HG02884 (cell line): ENCODE results near the gene NELL1.

ENCODE experiments used
- ATAC-seq: cut with Tn5 transposase; IDR thresholded peaks from one replicate; pipeline ENCODE4 v1.9.1; 2021; ENCODE audit warnings: mild to moderate bottlenecking, moderate library complexity; ENCODE audit not compliant: unreplicated experiment

Gene NELL1

DNA sequence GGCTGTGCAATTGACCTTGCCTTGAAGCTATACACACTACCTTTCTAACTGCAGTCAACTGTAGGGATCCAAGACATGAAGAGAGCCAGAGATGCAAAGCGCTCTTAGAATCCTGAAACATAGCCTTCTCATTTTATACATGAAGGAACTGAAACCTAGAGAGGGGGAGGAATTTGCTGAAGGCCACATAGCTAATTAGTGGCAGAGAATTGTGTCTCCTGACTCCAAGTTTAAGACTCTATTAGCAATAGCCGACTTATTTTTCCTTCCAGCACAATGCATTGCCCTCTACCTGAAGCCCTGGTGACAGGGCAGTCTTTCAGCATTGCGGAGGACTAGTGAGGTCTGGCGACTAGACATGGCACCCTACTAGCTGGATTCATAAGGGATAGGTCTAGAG, 796.5 kb downstream of the NELL1 start:
- no peak for ATAC-seq

DNA sequence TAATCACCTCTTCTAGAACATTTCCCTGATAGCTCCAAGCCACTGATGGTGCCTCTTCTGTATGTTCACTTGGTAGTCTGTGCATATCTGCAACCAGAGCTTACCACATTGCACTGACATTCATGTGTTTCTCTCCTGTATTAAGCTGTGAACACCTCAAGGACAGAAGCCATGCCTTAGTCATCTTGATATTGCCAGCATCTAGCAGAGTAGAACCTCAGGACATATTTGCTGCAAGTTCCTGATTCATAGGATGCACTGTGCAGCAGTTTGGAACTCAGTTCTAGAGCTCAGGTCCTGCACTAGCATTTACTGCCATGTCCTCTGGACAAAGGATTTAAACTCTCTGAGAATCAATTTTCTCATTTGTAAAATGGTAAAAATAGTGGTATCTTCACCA, 801.1 kb downstream of the NELL1 start:
- no peak for ATAC-seq

- ATAC-seq, result no peak
Observed at GRCh38 chr11:21472261-21472660, 802.9 kb downstream of the NELL1 start.

DNA sequence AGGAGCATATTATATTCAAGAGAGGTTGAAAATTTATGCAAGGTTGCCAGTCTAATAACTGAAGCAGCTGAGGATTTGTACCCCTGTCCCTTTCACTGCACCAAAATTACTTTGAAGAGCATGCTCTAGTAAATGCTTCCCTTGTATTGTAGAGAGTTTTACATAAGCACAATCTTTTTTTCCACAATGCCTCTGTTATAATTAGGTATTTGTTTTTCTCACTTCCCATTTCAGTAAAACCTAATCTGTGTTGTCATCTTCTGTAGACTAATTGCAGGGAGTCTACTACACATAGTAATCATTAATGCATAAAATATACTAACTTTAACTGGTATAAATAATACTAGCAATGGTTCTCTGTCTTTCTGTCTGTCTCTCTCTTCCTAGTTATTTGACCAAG, 805.1 kb downstream of the NELL1 start:
- ATAC-seq, result no peak

- no peak for ATAC-seq
Observed at GRCh38 chr11:21475276-21475675, 805.9 kb downstream of the NELL1 start.

GRCh38 chr11:21476588-21476987, 807.2 kb downstream of the NELL1 start:
- ATAC-seq, result no peak

DNA sequence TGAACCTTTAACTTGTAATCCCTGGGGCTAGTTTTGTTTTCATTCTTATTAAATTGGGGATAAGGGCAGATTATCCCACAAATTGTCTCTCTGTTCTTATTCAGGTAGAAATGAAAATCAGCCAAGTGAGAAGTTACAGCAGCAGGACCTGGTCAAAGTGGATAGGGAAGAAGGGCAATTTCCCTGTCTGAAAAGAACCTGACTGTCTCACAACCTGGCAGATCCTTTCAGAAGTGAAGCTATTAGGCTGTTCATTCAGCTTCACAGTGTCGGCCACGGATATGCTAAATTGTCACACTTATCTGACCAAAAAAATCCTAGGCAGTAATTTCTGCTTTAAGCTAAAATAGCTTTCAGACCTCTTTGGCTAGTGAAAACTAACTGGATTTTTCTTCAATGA, 810.9 kb downstream of the NELL1 start:
- no peak for ATAC-seq

DNA sequence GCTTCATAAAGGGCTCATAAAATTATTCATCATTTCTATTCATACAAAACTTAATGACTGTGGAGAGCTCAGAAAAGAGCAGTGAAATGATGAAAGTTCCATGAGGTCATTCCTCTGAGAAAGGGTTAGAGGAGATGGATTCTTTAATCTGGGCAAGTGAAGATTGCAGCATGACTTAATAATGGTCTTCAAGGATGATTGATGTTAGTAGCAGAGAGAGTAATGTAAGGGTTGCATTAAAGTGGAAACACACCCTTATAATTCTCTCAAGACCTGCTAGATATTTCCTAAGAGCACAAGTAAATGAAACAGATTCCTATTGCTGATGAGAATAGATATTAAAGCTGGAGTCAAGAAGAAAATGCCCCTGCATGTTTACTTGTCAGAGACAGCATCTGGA, 811.9 kb downstream of the NELL1 start:
- ATAC-seq, result no peak

- ATAC-seq, result no peak
Observed at GRCh38 chr11:21484039-21484438, 814.7 kb downstream of the NELL1 start.

DNA sequence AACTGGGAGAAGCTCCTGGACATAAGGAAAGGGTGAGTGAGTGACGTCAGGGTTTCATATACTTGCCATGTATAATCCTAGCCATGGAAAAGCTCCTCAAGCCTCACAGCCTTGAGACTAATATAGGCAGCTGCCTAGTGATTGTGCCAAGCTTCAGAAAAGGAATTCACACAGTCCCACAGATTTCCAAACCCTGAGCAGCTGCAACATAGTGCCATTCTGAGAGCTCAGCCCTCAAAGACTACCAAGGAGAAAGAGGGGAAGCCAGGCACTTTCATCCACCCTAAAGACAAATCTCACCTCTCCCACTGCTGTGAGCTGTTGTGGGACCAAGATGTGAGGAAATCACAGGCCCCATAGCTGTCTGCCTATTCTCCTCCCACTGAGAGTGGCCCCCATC, 815.6 kb downstream of the NELL1 start:
- no peak for ATAC-seq

- no peak for ATAC-seq
Observed at GRCh38 chr11:21485426-21485825, 816.0 kb downstream of the NELL1 start.

DNA sequence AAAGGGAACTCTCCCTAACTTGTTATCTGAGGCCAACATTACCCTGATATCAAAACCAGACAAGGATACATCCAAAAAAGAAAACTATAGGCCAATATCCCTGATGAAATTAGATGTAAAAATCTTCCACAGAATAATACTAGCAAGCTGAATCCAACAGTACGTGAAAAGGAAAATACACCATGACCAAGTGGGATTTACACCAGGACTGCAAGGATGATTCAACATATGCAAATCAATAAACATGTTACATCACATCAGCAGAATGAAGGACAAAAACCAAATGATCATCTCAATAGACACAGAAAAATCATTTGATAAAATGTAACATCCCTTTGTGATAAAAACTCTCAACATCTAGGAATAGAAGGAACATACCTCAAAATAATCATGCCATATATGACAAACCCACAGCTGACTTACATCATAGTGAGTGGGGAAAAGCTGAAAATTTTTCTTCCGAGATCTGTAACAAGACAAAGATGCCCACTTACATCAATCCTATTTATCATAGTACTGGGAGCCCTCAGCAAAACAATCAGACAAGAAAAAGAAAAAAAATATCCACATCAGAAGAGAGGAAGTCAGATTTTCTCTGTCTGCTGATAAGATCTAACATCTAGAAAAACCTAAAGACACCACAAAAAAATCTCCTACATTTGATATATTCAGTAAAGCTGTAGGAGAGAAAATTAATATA, 820.2 kb downstream of the NELL1 start:
- no peak for ATAC-seq

DNA sequence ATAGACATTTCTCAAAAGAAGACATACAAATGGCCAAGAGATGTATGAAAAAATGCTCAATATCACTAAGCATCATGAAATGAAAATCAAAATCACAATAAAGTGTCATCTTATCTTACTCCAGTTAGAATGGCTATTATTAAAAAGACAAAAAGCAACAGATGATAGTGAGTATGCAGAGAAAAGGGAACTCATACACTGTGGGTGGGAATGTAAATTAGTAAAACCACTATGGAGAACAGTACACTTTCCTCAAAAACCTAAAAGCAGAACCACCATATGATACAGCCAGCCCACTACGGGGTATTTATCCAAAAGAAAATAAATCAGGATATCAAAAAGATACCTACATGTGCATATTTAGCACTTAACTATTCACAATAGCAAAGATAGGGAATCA, 823.5 kb downstream of the NELL1 start:
- ATAC-seq, result no peak

GRCh38 chr11:21494946-21495345, 825.6 kb downstream of the NELL1 start:
- ATAC-seq, result no peak

- no peak for ATAC-seq
Observed at GRCh38 chr11:21495879-21496278, 826.5 kb downstream of the NELL1 start.

DNA sequence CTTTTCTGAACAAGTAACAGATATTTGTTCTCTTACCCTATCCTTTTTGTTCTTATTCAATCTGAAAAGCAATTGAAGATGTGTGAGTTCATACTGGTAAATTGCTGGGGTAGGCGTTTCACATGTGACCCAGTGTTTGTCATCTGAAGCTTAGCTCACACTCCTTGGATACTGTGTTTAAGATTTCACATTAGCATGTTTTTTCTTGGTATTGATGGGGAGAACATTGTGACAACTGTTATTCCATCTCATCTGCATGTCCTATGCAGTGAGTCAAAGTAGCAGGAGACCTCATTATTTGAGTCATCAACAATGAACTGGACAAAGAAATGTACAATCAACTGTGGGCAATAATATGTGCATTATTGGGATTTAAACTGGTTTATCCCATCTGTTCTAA, 831.9 kb downstream of the NELL1 start:
- no peak for ATAC-seq

GRCh38 chr11:21505070-21505469, 835.7 kb downstream of the NELL1 start:
- no peak for ATAC-seq

DNA sequence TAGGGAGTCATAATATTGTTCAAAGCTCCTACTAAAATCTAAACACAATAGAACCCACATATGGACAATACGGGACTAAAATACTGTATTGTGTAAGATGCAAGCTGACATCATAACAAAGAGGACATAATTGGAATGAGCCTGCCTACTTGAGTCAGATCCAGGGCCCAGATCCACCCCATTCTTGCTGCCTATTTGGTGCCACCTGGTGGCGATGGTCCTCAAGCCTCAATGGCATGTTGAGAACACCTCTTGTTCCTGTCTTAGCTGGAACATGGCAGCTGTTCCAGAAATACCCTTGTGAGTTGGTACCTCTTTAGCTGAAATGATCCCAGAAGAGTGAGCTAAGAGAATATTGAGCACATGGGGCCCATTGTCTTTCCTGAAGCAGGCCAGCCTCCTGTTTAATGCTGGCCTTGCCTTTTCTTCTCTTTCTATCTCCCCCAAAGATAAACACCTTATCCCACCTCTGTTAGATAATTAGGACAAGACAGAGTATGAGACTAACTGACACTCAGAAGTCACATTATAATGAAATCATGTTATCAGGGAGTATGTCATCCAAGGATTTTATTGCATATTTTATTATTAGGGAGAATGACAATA, 842.6 kb downstream of the NELL1 start:
- peak; percentile 90 for ATAC-seq

DNA sequence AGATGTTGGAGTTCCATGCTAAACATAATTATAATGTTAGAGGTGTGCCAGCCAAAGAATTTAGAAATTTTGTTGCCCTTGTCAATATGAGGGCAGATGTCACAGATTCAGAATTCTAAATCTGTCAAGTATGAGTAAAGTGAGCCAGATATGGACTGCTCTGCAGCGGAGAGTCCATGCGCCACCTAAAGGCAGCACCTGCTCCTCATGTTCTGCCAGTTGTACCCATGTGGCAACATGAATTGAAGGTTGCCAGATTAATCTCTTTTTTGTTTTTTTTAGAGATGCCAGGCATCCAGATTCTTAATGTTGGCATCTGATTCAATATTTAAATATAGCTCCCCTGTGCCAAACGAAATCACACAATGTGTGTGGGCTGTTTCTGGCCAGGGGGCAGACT, 844.9 kb downstream of the NELL1 start:
- ATAC-seq, result no peak

DNA sequence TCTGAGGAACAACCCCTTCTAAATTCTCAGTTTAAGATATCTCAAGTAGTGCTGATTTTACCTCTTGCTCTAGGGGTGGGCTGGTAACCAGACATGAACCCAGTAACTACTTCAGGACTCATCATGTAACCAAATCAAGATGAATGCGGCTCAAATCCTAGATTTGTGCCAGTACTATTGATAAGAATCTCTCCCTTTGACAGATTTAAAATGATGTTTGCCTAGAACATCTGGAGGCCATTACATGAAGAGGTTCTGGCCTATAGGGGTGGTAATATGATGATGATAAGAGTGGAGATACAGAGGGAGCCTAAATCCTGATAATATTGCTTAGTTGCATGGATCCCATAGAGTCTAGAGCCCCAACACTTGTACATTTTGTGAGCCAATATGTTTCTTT, 850.9 kb downstream of the NELL1 start:
- ATAC-seq, result no peak

GRCh38 chr11:21529187-21529586, 859.8 kb downstream of the NELL1 start:
- ATAC-seq, result no peak

DNA sequence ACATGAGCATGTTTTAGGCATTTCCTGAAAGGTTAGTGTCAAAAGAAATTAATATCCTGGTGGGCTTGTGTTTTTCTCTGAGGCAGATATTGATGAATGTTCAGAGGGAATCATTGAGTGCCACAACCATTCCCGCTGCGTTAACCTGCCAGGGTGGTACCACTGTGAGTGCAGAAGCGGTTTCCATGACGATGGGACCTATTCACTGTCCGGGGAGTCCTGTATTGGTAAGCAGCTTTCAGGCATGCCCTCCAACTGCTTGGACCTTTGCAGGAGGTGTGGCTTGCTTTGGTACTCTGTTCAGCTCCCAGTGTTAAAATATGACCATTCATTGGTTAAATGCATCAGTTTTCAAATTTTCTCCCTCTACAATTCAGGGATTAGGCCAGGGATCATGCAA, 864.9 kb downstream of the NELL1 start:
- ATAC-seq, result no peak

- ATAC-seq, result no peak
Observed at GRCh38 chr11:21537980-21538379, 868.6 kb downstream of the NELL1 start.
